ENCODE data around the gene CTNS. TPM values are rescaled to one million over a fixed set of nuclear protein-coding genes. Genes with fewer than 3 reads are reported as not detected.

CTNS gene
- total and polyA plus RNA-seq, 2 of the 13 experiments (the other 11 are each of a cell fraction or from before 2014, with no cell fraction given), result 9.5 to 13.7 TPM

GRCh38 chr17:3668279-3669084, 31.9 kb downstream of the CTNS start, which contains the start of the genes EMC6 and TAX1BP3 (continued):
- TF ChIP-seq ZNF589 (CRISPR knock-in tag; conservative IDR thresholded peaks at IDR 0.05) (0 out of 2 replicates have a peak, but pooled peaks have one; percentile 41), BCL3 (CRISPR knock-in tag; IDR thresholded peaks at IDR 0.05) (no peak), ARNT2 (CRISPR knock-in tag; IDR thresholded peaks at IDR 0.05; ENCODE audit: low read depth) (peak; percentile 58), ZNF296 (CRISPR knock-in tag; conservative IDR thresholded peaks at IDR 0.05) (no peak), TAF1 (CRISPR knock-in tag; IDR thresholded peaks at IDR 0.05) (peak; percentile 99), ZSCAN29 (CRISPR knock-in tag; conservative IDR thresholded peaks at IDR 0.05) (0 out of 2 replicates have a peak, but pooled peaks have one; percentile 25), ZEB1 (IDR thresholded peaks at IDR 0.05; ENCODE audit: insufficient replicate concordance, low read depth) (no peak), KMT2B (CRISPR knock-in tag; IDR thresholded peaks at IDR 0.05) (peak; percentile 61; the same call in 1 of the 2 replicates), ZNF503 (CRISPR knock-in tag; IDR thresholded peaks at IDR 0.05) (peak; percentile 82; the same call in 1 of the 2 replicates)
- TF ChIP-seq, protein P1, sequence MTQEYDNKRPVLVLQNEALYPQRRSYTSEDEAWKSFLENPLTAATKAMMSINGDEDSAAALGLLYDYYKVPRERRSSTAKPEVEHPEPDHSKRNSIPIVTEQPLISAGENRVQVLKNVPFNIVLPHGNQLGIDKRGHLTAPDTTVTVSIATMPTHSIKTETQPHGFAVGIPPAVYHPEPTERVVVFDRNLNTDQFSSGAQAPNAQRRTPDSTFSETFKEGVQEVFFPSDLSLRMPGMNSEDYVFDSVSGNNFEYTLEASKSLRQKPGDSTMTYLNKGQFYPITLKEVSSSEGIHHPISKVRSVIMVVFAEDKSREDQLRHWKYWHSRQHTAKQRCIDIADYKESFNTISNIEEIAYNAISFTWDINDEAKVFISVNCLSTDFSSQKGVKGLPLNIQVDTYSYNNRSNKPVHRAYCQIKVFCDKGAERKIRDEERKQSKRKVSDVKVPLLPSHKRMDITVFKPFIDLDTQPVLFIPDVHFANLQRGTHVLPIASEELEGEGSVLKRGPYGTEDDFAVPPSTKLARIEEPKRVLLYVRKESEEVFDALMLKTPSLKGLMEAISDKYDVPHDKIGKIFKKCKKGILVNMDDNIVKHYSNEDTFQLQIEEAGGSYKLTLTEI (CRISPR knock-in tag; conservative IDR thresholded peaks at IDR 0.05), result no peak
- TF ChIP-seq, protein P2, sequence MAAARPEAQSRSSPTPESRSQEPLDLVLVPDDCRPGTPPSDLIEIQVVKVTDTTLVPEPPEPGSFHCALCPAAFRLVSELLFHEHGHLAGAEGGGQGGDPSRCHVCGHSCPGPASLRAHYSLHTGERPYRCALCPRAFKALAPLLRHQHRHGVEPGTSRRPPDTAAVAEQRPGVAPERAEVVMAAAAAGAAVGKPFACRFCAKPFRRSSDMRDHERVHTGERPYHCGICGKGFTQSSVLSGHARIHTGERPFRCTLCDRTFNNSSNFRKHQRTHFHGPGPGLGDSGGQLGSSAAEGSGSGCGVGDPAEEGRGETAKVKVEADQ (CRISPR knock-in tag; IDR thresholded peaks at IDR 0.05; ENCODE audit: borderline replicate concordance), result peak; percentile 71; the same call in 1 of the 2 replicates
- TF ChIP-seq, protein P3, sequence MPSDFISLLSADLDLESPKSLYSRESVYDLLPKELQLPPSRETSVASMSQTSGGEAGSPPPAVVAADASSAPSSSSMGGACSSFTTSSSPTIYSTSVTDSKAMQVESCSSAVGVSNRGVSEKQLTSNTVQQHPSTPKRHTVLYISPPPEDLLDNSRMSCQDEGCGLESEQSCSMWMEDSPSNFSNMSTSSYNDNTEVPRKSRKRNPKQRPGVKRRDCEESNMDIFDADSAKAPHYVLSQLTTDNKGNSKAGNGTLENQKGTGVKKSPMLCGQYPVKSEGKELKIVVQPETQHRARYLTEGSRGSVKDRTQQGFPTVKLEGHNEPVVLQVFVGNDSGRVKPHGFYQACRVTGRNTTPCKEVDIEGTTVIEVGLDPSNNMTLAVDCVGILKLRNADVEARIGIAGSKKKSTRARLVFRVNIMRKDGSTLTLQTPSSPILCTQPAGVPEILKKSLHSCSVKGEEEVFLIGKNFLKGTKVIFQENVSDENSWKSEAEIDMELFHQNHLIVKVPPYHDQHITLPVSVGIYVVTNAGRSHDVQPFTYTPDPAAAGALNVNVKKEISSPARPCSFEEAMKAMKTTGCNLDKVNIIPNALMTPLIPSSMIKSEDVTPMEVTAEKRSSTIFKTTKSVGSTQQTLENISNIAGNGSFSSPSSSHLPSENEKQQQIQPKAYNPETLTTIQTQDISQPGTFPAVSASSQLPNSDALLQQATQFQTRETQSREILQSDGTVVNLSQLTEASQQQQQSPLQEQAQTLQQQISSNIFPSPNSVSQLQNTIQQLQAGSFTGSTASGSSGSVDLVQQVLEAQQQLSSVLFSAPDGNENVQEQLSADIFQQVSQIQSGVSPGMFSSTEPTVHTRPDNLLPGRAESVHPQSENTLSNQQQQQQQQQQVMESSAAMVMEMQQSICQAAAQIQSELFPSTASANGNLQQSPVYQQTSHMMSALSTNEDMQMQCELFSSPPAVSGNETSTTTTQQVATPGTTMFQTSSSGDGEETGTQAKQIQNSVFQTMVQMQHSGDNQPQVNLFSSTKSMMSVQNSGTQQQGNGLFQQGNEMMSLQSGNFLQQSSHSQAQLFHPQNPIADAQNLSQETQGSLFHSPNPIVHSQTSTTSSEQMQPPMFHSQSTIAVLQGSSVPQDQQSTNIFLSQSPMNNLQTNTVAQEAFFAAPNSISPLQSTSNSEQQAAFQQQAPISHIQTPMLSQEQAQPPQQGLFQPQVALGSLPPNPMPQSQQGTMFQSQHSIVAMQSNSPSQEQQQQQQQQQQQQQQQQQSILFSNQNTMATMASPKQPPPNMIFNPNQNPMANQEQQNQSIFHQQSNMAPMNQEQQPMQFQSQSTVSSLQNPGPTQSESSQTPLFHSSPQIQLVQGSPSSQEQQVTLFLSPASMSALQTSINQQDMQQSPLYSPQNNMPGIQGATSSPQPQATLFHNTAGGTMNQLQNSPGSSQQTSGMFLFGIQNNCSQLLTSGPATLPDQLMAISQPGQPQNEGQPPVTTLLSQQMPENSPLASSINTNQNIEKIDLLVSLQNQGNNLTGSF (CRISPR knock-in tag; IDR thresholded peaks at IDR 0.05), result peak; percentile 73; the same call in 1 of the 2 replicates

Measured in HepG2 (cell line).